Heart right ventricle (tissue), 16 donors: ENCODE data around the gene VTN. TPM values are rescaled to one million over a fixed set of nuclear protein-coding genes. Genes with fewer than 3 reads are reported as not detected.

ENCODE experiments used
- ATAC-seq, 8 donors: fragments of 200-7000 bp; cut with Tn5 transposase; one replicate each; pipeline ENCODE4 v1.9.1; 2020; ENCODE audit warnings: mild to moderate bottlenecking in 8 of 8, moderate library complexity in 8 of 8, moderate number of reproducible peaks in 1 of 8
- DNase-seq, 2 donors: peaks; one replicate each; pipeline ENCODE4 v3.0.0-alpha.2; 2020
- H3K27ac ChIP-seq, 10 donors: fragments of 200-600 bp; sonication (generic) in 2 of 10; one replicate each; pipeline versions ENCODE4 v1.5.0 to v1.8.0; 2020 to 2022; ENCODE audit warnings: mild to moderate bottlenecking in 3 of 10
- H3K27me3 ChIP-seq, 7 donors: fragments of 200-600 bp; one replicate each; pipeline ENCODE4 v1.8.0; 2021 to 2022; ENCODE audit warnings: mild to moderate bottlenecking in 2 of 7
- H3K36me3 ChIP-seq, 9 donors: fragments of 200-600 bp; sonication (generic) in 1 of 9; one replicate each; pipeline versions ENCODE4 v1.5.0 to v1.8.0; 2020 to 2022; ENCODE audit warnings: mild to moderate bottlenecking in 2 of 9
- H3K4me1 ChIP-seq, 9 donors: fragments of 200-600 bp; sonication (generic) in 1 of 9; one replicate each; pipeline versions ENCODE4 v1.5.0 to v1.8.0; 2020 to 2022; ENCODE audit warnings: mild to moderate bottlenecking in 4 of 9
- H3K4me3 ChIP-seq, 10 donors: fragments of 200-600 bp; sonication (generic) in 2 of 10; one replicate each; pipeline versions ENCODE4 v1.5.0 to v1.8.0; 2020 to 2022; ENCODE audit warnings: mild to moderate bottlenecking in 7 of 10, moderate library complexity in 2 of 10
- H3K9me3 ChIP-seq, 11 donors: fragments of 200-600 bp in 10 of 11; sonication (generic) in 2 of 11; one replicate each; pipeline versions ENCODE4 v1.5.0 to v1.8.0; 2013 to 2022; ENCODE audit warnings: mild to moderate bottlenecking in 2 of 11, control low read depth in 1 of 11, moderate library complexity in 1 of 11
- CTCF ChIP-seq, 9 donors: fragments of 200-600 bp; sonication (generic) in 2 of 9; IDR thresholded peaks; one replicate each; pipeline versions ENCODE4 v1.5.0 to v1.8.0; 2021 to 2022; ENCODE audit warnings: antibody characterized with exemption in 9 of 9, mild to moderate bottlenecking in 5 of 9, moderate library complexity in 1 of 9
- WGBS, 2 donors: extraction: QIAGEN DNeasy Blood & Tissue Kit; methylation state at CpG; one replicate each; pipeline ENCODE4 v1.1.7; 2013; ENCODE audit warnings: inconsistent platforms in 1 of 2; 5-methylcytosine and 5-hydroxymethylcytosine counted together
- intact Hi-C, 10 donors: fragments of 100-400 bp; cut with DNase I; formaldehyde crosslinking; loops; one replicate each; pipeline versions ENCODE4 v1.11.1 to v1.14.2; 2022
- polyA plus RNA-seq, 2 donors: library from polyadenylated mRNA; stranded (reverse); fragments of 200-250 nt; gene quantifications; one replicate each; pipeline ENCODE4 v1.2.3, GENCODE V29; 2013
- total RNA-seq, 10 donors: library from RNA; stranded (reverse); fragmentation: NEBNext Ultra II Directional in 3 of 10; extraction: Animal tissue kit (Norgen Biotek cat#: 25700) in 3 of 10; gene quantifications; one replicate each; pipeline versions ENCODE4 v1.2.1 to v1.2.4, GENCODE V29; 2021 to 2023
- donor health status: Arrhythmogenic right ventricular cardiomyopathy.
- donor health status: ischemic (EF 13 %, LVEDD 7.1; RV severe dilation, severe dysfunction).
- donor health status: healthy with polysubstance abuse.
- donor health status: DM: no; HTN: yes; CAD: no.
- donor health status: DM: no; HTN: no; CAD: no.
- donor health status: ischemic (EF 25% LVEDD 6.9; RV normal size, moderate dysfunction).
- donor health status: ischemic (EF 25% LVEDD 5.7; RV mildly dilated, moderate dysfunction).
- donor health status: healthy.
- donor health status: DM: yes; HTN: yes; CAD: no.
- donor health status: Ischemic cardiomyopathy.
- donor health status: ischemic (EF 35%, LVEDD 5.7; RV mildly dilated, moderate dysfunction).
- donor health status: nonischemic (EF 11% LVEDD 7.7; RV severe dilation, severe dysfunction).
- donor health status: DM: yes; HTN: yes; CAD: no.
- donor health status: PGD.
- donor health status: ischemic (EF 29% LVEDD 5.4; RV normal size, mild dysfunction).
- donor health status: nonischemic (EF 23%, LVEDD 6.1; RV moderate dilation, normal function).

VTN gene
- total and polyA plus RNA-seq, 12 donors: 26.3 to 121 (median 64.8) TPM

- Histone ChIP-seq H3K4me3 (no peak overlapping the region), H3K27me3 (no peaks in the 10 kb centered on the region), H3K9me3 (no peaks in the 10 kb centered on the region), H3K4me1 (peaks cover 3 to 31% (median 16%) of the 10 kb centered on the region in 9 donors), H3K36me3 (no peaks in the 10 kb centered on the region), H3K27ac (no peak overlapping the region)
- intact Hi-C loops: no loop called here
- 73 to 78% methylated on average over 8 of the region's 8 CpGs for WGBS, 2 donors
- DNase-seq (no peak), ATAC-seq (no peak)
- no peak for TF ChIP-seq CTCF (IDR thresholded peaks at IDR 0.05)
These were observed 49.7 kb downstream of the VTN start for GRCh38 chr17:28320215-28321061.

- Histone ChIP-seq H3K27me3 (no peaks in the 10 kb centered on the region), H3K27ac (peak overlapping the region in 3 of 10 donors; percentile 11 to 48 (median 13)), H3K9me3 (no peaks in the 10 kb centered on the region), H3K36me3 (no peaks in the 10 kb centered on the region), H3K4me1 (peaks cover 3 to 27% (median 16%) of the 10 kb centered on the region in 9 donors), H3K4me3 (peak overlapping the region; percentile 39 to 80 (median 62))
- 4 to 5% methylated on average over 7 of the region's 7 CpGs for WGBS, 2 donors
- intact Hi-C loops: loop anchor here in 2 of 10 donors (2.0 kb wide), 1 partner anchor 15 kb away; the partner anchor contains the start of genes IFT20 (in 2 of the 2) and TNFAIP1 (in 2 of the 2)
- no peak for TF ChIP-seq CTCF (IDR thresholded peaks at IDR 0.05)
- DNase-seq: no peak
- ATAC-seq: no peak
These were observed 50.5 kb downstream of the VTN start for GRCh38 chr17:28319598-28319935.

- no peaks in the 10 kb centered on the region for H3K27me3 ChIP-seq
- WGBS, 2 donors: 0 to 1% methylated on average over 72 of the region's 72 CpGs
- peak in 5 of 9 donors; percentile 20 to 40 (median 36) for TF ChIP-seq CTCF (IDR thresholded peaks at IDR 0.05)
- no peaks in the 10 kb centered on the region for H3K9me3 ChIP-seq
- H3K4me1 ChIP-seq: peaks cover 3 to 21% (median 16%) of the 10 kb centered on the region in 9 donors
- peak within 1 kb of the TSS in 5 of 10 donors; percentile 11 to 48 (median 18) for H3K27ac ChIP-seq
- intact Hi-C loops: loop anchor here in 2 of 10 donors (2.0 kb wide), 1 partner anchor 16 kb away; the partner anchor contains the start of genes IFT20 (in 2 of the 2) and TNFAIP1 (in 2 of the 2)
- no peaks in the 10 kb centered on the region for H3K36me3 ChIP-seq
- H3K4me3 ChIP-seq: peak within 1 kb of the TSS; percentile 39 to 80 (median 62)
- ATAC-seq: peak; percentile 99 to 100 (median 100)
- DNase-seq: peak; percentile 96
These were observed 51.1 kb downstream of the VTN start, which contains the start of gene TMEM97 for GRCh38 chr17:28318759-28319597. TSS of gene TMEM97 (plus strand) at chr17:28319200. CDS start at chr17:28319240, 40 bp downstream.
